K562 (cell line): ENCODE measurements around the gene CLDN15. TPM values are rescaled to one million over a fixed set of nuclear protein-coding genes. Genes with fewer than 3 reads are reported as not detected.

Source experiments
- ATAC-seq: fragments of 200-7000 bp; cut with Tn5 transposase; 3 replicates; pipeline ENCODE4 v1.9.1; 2020; ENCODE audit warnings: moderate library complexity
- BruUV-seq: library from RNA; stranded (reverse); fragments of 400-500 nt; replicated peaks from 2 replicates; lab custom pipeline; 2021; lab: Mats Ljungman, UMichigan
- CTCF ChIA-PET: fragments of 300-600 bp; formaldehyde crosslinking; extraction: SDS; loops from one replicate; lab custom pipeline; 2021; ENCODE audit warnings: low intra/inter-chr PET ratio; lab: Yijun Ruan, JAX
- POLR2A ChIA-PET: fragments of 300-600, 350-650 bp; sonication (Branson Sonifier 250); formaldehyde crosslinking; extraction: SDS; loops from one replicate; lab custom pipeline; 2021; ENCODE audit warnings: antibody characterized with exemption, inconsistent platforms; lab: Yijun Ruan, JAX
- DNase-seq, 4 experiments: peaks; one replicate each; pipeline versions ENCODE4 v3.0.0 to v3.0.0-alpha.2; 2011 to 2018; ENCODE audit warnings: low spot score in 3 of 4, mixed read lengths in 3 of 4; ENCODE audit errors: extremely low read depth in 1 of 4
- FAIRE-seq: peaks from 2 replicates; lab custom pipeline; 2011; peaks lifted over from hg19 to GRCh38; lab: Jason Lieb, UNC
- H2AFZ ChIP-seq: 2 replicates; pipeline ENCODE4 v1.6.0; 2011; ENCODE audit warnings: low read depth, low read length, control low read depth, inconsistent platforms
- H3K27ac ChIP-seq: fragments of 200-600 bp; 3 replicates; pipeline ENCODE4 v1.8.0; 2011; ENCODE audit warnings: low read depth, mild to moderate bottlenecking, control low read depth, inconsistent platforms, low read length, moderate library complexity, mixed read lengths; ENCODE audit errors: extremely low read depth
- H3K27me3 ChIP-seq, 2 experiments: fragments of 300-600 bp in 1 of 2; 2 replicates in 1 of 2; 3 replicates in 1 of 2; pipeline versions ENCODE4 v1.6.0 to v1.8.0; 2011; ENCODE audit warnings: inconsistent platforms in 2 of 2, low read length in 2 of 2, mild to moderate bottlenecking in 1 of 2, mixed read lengths in 1 of 2, moderate library complexity in 1 of 2; ENCODE audit not compliant: control insufficient read depth in 2 of 2, insufficient read depth in 2 of 2
- H3K36me3 ChIP-seq: fragments of 300-600 bp; 3 replicates; pipeline ENCODE4 v1.8.0; 2011; ENCODE audit warnings: mild to moderate bottlenecking, low read length, inconsistent platforms; ENCODE audit not compliant: control insufficient read depth, insufficient read depth
- H3K4me1 ChIP-seq, 2 experiments: fragments of 200-600 bp in 1 of 2; replicated peaks in 1 of 2; 2 replicates in 1 of 2; 3 replicates in 1 of 2; pipeline versions ENCODE4 v1.5.1 to v1.8.0; 2011; ENCODE audit warnings: inconsistent platforms in 2 of 2, low read length in 2 of 2, mild to moderate bottlenecking in 1 of 2, mixed read lengths in 1 of 2, moderate library complexity in 1 of 2; ENCODE audit not compliant: control insufficient read depth in 2 of 2, insufficient read depth in 2 of 2
- H3K4me2 ChIP-seq: 2 replicates; pipeline ENCODE4 v1.6.1; 2011; ENCODE audit warnings: low read length, control low read depth, inconsistent platforms, mixed read lengths; ENCODE audit not compliant: insufficient read depth
- H3K4me3 ChIP-seq: fragments of 200-600 bp; sonication (generic), shearing (Covaris generic); 2 replicates; pipeline ENCODE4 v1.5.1; 2016; ENCODE audit warnings: control low read depth, inconsistent platforms
- H3K79me2 ChIP-seq: fragments of 200-600 bp; 3 replicates; pipeline ENCODE4 v1.8.0; 2011; ENCODE audit warnings: low read length, inconsistent platforms; ENCODE audit not compliant: control insufficient read depth, insufficient read depth
- H3K9ac ChIP-seq, 2 experiments: 2 replicates each; pipeline versions ENCODE4 v1.6.0 to v1.6.1; 2011; ENCODE audit warnings: low read depth in 2 of 2, low read length in 2 of 2, control low read depth in 1 of 2, inconsistent platforms in 1 of 2, mild to moderate bottlenecking in 1 of 2, mixed read lengths in 1 of 2; ENCODE audit not compliant: insufficient read depth in 1 of 2
- H3K9me1 ChIP-seq: one replicate; pipeline ENCODE4 v1.6.0; 2011; ENCODE audit warnings: inconsistent platforms, mild to moderate bottlenecking, low read length, moderate library complexity; ENCODE audit not compliant: control insufficient read depth, insufficient read depth
- H3K9me3 ChIP-seq: replicated peaks from 2 replicates; pipeline ENCODE4 v1.5.1; 2011; ENCODE audit warnings: low read depth, low read length, inconsistent platforms; ENCODE audit not compliant: control insufficient read depth, insufficient read depth
- H4K20me1 ChIP-seq: replicated peaks from 2 replicates; pipeline ENCODE4 v1.6.1; 2011; ENCODE audit warnings: low read length, inconsistent platforms, mixed read lengths; ENCODE audit not compliant: control insufficient read depth, insufficient read depth
- ADNP ChIP-seq: fragments of 200-800 bp; sonication (Bioruptor generic); IDR thresholded peaks from 2 replicates; pipeline ENCODE4 v1.6.1; 2016; ENCODE audit warnings: missing genetic modification characterization, missing compliant biosample characterization
- ARNT ChIP-seq, 2 experiments: fragments of 450-650 bp; IDR thresholded peaks; 2 replicates each; pipeline ENCODE4 v1.6.1; 2016; ENCODE audit warnings: mild to moderate bottlenecking in 1 of 2
- CAMTA2 ChIP-seq: fragments of 250-450 bp; sonication (Bioruptor Pico); conservative IDR thresholded peaks from 2 replicates; pipeline ENCODE4 v1.5.1; 2022
- DPF2 ChIP-seq: fragments of 450-650 bp; IDR thresholded peaks from 2 replicates; pipeline ENCODE4 v1.6.1; 2016
- FOXJ2 ChIP-seq: fragments of 200-800 bp; sonication (Bioruptor generic); IDR thresholded peaks from 2 replicates; pipeline ENCODE4 v1.6.1; 2016; ENCODE audit warnings: missing genetic modification characterization, missing compliant biosample characterization
- NFXL1 ChIP-seq: fragments of 450-650 bp; formaldehyde crosslinking; IDR thresholded peaks from 2 replicates; pipeline ENCODE4 v1.4.0; 2021; ENCODE audit warnings: mild to moderate bottlenecking
- PTBP1 ChIP-seq: fragments of 200-400 bp; formaldehyde crosslinking; IDR thresholded peaks from 2 replicates; pipeline ENCODE4 v1.6.1; 2017; ENCODE audit warnings: low read depth, low read length
- RBM34 ChIP-seq: fragments of 200-400 bp; formaldehyde crosslinking; IDR thresholded peaks from 2 replicates; pipeline ENCODE4 v1.6.1; 2018; ENCODE audit warnings: low read length, borderline replicate concordance; ENCODE audit not compliant: insufficient read depth
- SNRNP70 ChIP-seq: fragments of 200-400 bp; formaldehyde crosslinking; optimal IDR thresholded peaks from 2 replicates; pipeline ENCODE3; 2017; ENCODE audit warnings: low read depth, low read length
- ZBTB2 ChIP-seq: fragments of 450-650 bp; IDR thresholded peaks from 2 replicates; pipeline ENCODE4 v1.6.1; 2016; ENCODE audit warnings: antibody characterized with exemption
- ZNF143 ChIP-seq: sonication (generic); formaldehyde crosslinking; IDR thresholded peaks from 2 replicates; pipeline ENCODE4 v1.9.0; 2022; ENCODE audit warnings: mild to moderate bottlenecking, missing genetic modification reagents
- WGBS: fragments of 100-300 bp; shearing (Covaris generic); methylation state at CpG from one replicate; pipeline ENCODE4 v1.1.6; 2016; ENCODE audit warnings: low coverage, mixed read lengths; ENCODE audit not compliant: insufficient coverage; ENCODE audit errors: missing lambda C conversion rate; 5-methylcytosine and 5-hydroxymethylcytosine counted together
- in situ Hi-C: fragments of 300-500 bp; cut with MboI; formaldehyde crosslinking; loops from 4 replicates; pipeline ENCODE4 v1.15.0; 2018; ENCODE audit warnings: inconsistent platforms, mixed read lengths
- intact Hi-C: fragments of 100-400 bp; cut with micrococcal nuclease; formaldehyde crosslinking; loops from 2 replicates; pipeline ENCODE4 v1.14.2; 2022
- polyA plus RNA-seq, 8 experiments: library from polyadenylated mRNA; depleted of rRNA in 4 of 8; stranded (reverse) in 5 of 8; unstranded in 3 of 8; fragments of >200 nt; fragmentation: Nextera tagmentation in 2 of 8; fragmentation: Illumina TruSeq in 1 of 8; extraction: Ambion mirVana in 2 of 8; extraction: Trizol in 1 of 8; gene quantifications; 2 replicates each; pipeline versions ENCODE4 v1.2.1 to v1.2.3, GENCODE V29; 2011 to 2014; ENCODE audit warnings: inconsistent platforms in 1 of 8, missing spikeins in 1 of 8
- total RNA-seq, 7 experiments: library from RNA; depleted of rRNA in 6 of 7; stranded (reverse); fragments of >200 nt in 6 of 7; fragmentation: Illumina TruSeq in 2 of 7; extraction: Trizol in 2 of 7; gene quantifications; 2 replicates each; pipeline versions ENCODE4 v1.2.1 to v1.2.3, GENCODE V29; 2011 to 2021; ENCODE audit warnings: low replicate concordance in 1 of 7
- TF ChIP-seq, protein P1 (sequence below): fragments of 250-450 bp; sonication (Bioruptor Pico); IDR thresholded peaks from 2 replicates; pipeline ENCODE4 v1.8.0; 2021; ENCODE audit warnings: moderate library complexity, mild to moderate bottlenecking, inconsistent platforms
- TF ChIP-seq, protein P2 (sequence below): sonication (generic); formaldehyde crosslinking; IDR thresholded peaks from 2 replicates; pipeline ENCODE4 v1.4.0; 2020; ENCODE audit warnings: mild to moderate bottlenecking, missing genetic modification reagents

The CLDN15 gene
- total and polyA plus RNA-seq, 9 of the 15 experiments (the other 6 are each of a cell fraction or from before 2014, with no cell fraction given), result 0.32 to 14.5 (median 7.4) TPM

- BruUV-seq, result no TSS peak
- ChIA-PET CTCF (no interaction called here), POLR2A (interaction anchor here (1.1 kb wide), 1 partner anchor 35 kb away, joined by 4 read pairs; no protein-coding TSS in a partner anchor)
- no peak overlapping the region for H2AFZ ChIP-seq
- no peak overlapping the region for H3K4me3 ChIP-seq
- H3K9me1 ChIP-seq, result peaks cover 3% of the 10 kb centered on the region
- H3K4me2 ChIP-seq, result no peak overlapping the region
- intact Hi-C loops (no loop called here), in situ Hi-C loops (no loop called here)
- H3K9me3 ChIP-seq, result peaks cover 8% of the 10 kb centered on the region
- TF ChIP-seq ARNT (IDR thresholded peaks at IDR 0.05), result no peak
- no peak for TF ChIP-seq RBM34
- no peak for TF ChIP-seq NFXL1 (CRISPR knock-in tag)
- no peak for TF ChIP-seq ZNF143 (CRISPR knock-in tag)
- peaks cover 66% of the 10 kb centered on the region for H3K79me2 ChIP-seq
- H4K20me1 ChIP-seq, result 0 out of 2 replicates have a peak, but pooled peaks cover 4% of the 10 kb centered on the region
- peak in 2 of 4 experiments; percentile 13 to 17 for DNase-seq
- peaks cover 13 to 39% of the 10 kb centered on the region in 2 experiments; a peak in 4 of 5 replicates for H3K4me1 ChIP-seq
- FAIRE-seq, result no peak
- H3K27me3 ChIP-seq, result no peaks in the 10 kb centered on the region
- H3K9ac ChIP-seq, result no peak overlapping the region
- WGBS, result 92% methylated on average over 5 of the region's 5 CpGs
- H3K36me3 ChIP-seq, result peaks cover 38% of the 10 kb centered on the region
- H3K27ac ChIP-seq, result no peak overlapping the region
- ATAC-seq, result no peak
Measured at GRCh38 chr7:101248276-101248675, 10.7 kb upstream of the CLDN15 start.

- peak overlapping the region; percentile 93 for H3K27ac ChIP-seq
- BruUV-seq, result TSS peak; percentile 89
- peaks cover 8% of the 10 kb centered on the region for H3K9me3 ChIP-seq
- ChIA-PET POLR2A (interaction anchor here (1.4 kb wide), 1 partner anchor 9 kb away, joined by 9 read pairs; no protein-coding TSS in a partner anchor), CTCF (interaction anchor here (0.9 kb wide), 1 partner anchor 102 kb away, joined by 6 read pairs; no protein-coding TSS in a partner anchor)
- ATAC-seq (no peak), FAIRE-seq (no peak), DNase-seq (no peak)
- H3K9ac ChIP-seq, result peak overlapping the region; percentile 94 to 98
- intact Hi-C loops (no loop called here), in situ Hi-C loops (no loop called here)
- H3K4me3 ChIP-seq, result peak overlapping the region; percentile 69
- H3K4me2 ChIP-seq, result peak overlapping the region; percentile 100
- H3K27me3 ChIP-seq, result no peaks in the 10 kb centered on the region
- no peaks in the 10 kb centered on the region for H3K9me1 ChIP-seq
- peaks cover 17 to 48% of the 10 kb centered on the region in 2 experiments; a peak in 4 of 5 replicates for H3K4me1 ChIP-seq
- peaks cover 63% of the 10 kb centered on the region for H3K79me2 ChIP-seq
- 33% methylated on average over 32 of the region's 32 CpGs for WGBS
- H3K36me3 ChIP-seq, result peaks cover 51% of the 10 kb centered on the region
- peaks cover 7% of the 10 kb centered on the region; the same call in 1 of the 2 replicates for H4K20me1 ChIP-seq
- peak overlapping the region; percentile 91 for H2AFZ ChIP-seq
- TF ChIP-seq, protein P1, sequence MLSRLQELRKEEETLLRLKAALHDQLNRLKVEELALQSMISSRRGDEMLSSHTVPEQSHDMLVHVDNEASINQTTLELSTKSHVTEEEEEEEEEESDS, result no peak
- TF ChIP-seq ADNP (tag) (no peak), PTBP1 (0 out of 2 replicates have a peak, but pooled peaks have one; percentile 20), FOXJ2 (tag) (no peak), CAMTA2 (CRISPR knock-in tag) (no peak), DPF2 (0 out of 2 replicates have a peak, but pooled peaks have one; percentile 12), SNRNP70 (no peak), ZBTB2 (peak; percentile 81)
- TF ChIP-seq, protein P2, sequence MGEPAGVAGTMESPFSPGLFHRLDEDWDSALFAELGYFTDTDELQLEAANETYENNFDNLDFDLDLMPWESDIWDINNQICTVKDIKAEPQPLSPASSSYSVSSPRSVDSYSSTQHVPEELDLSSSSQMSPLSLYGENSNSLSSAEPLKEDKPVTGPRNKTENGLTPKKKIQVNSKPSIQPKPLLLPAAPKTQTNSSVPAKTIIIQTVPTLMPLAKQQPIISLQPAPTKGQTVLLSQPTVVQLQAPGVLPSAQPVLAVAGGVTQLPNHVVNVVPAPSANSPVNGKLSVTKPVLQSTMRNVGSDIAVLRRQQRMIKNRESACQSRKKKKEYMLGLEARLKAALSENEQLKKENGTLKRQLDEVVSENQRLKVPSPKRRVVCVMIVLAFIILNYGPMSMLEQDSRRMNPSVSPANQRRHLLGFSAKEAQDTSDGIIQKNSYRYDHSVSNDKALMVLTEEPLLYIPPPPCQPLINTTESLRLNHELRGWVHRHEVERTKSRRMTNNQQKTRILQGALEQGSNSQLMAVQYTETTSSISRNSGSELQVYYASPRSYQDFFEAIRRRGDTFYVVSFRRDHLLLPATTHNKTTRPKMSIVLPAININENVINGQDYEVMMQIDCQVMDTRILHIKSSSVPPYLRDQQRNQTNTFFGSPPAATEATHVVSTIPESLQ (CRISPR knock-in tag), result 0 out of 2 replicates have a peak, but pooled peaks have one; percentile 91
Measured at GRCh38 chr7:101245147-101245668, 7.6 kb upstream of the CLDN15 start.
